ENCODE data around the gene PZP.
"Not testable (repeated sequence)": the region's sequence is repeated elsewhere in the genome, so short reads cannot be mapped to it uniquely, and the experiment has no call there.

GRCh38 chr12:9252791-9253190 is 44.6 kb upstream of the PZP start:
- TF ChIP-seq CTCF, POLR2A (IDR thresholded peaks at IDR 0.05): not testable (repeated sequence)
